HG03196 (cell line): ENCODE data around the gene NOCT.
A peak's percentile ranks its signal among the peaks of the same experiment; 100 is the strongest.
"Not testable (repeated sequence)": the region's sequence is repeated elsewhere in the genome, so short reads cannot be mapped to it uniquely, and the experiment has no call there.

Source experiments
- ATAC-seq: cut with Tn5 transposase; IDR thresholded peaks from one replicate; pipeline ENCODE4 v1.9.1; 2021; ENCODE audit not compliant: unreplicated experiment

The NOCT gene

DNA sequence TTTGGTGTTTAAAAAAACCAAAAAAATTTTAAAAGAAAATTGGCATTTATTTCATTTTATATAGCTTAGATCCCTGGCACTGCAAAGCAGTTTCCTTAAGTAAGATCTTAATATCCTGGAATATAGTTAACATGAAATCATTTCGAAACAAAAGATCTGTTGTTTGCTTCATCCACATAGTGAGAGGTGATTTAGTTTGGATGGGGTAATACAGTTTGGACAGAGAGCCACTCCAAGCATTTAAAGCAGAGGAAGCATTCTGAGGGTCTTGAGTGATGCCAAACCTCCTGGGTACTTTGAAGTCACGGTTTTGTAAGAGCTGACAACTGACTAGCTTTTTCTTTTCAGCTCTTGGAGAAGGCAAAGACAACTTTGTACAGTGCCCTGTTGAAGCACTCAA is 28.7 kb downstream of the NOCT start:
- ATAC-seq = no peak

DNA sequence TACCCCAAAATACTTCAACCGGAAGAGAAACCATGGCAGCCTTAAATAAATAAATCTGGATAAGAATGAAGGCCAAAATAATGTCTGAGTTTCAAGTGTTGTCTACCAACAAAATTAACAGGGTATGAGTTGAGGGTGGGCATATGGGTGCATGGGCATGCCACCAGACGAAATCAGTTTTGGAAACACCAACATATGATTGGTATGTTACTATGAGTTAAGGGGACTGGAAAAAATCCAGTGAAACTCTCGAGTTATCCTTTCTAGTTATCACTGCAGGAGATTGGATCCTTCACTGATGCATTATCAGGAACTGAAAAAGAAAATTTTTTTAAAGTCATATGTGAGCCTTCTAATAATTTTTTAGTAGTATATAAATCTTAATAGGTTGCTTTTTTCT is 32.4 kb downstream of the NOCT start:
- ATAC-seq = no peak

DNA sequence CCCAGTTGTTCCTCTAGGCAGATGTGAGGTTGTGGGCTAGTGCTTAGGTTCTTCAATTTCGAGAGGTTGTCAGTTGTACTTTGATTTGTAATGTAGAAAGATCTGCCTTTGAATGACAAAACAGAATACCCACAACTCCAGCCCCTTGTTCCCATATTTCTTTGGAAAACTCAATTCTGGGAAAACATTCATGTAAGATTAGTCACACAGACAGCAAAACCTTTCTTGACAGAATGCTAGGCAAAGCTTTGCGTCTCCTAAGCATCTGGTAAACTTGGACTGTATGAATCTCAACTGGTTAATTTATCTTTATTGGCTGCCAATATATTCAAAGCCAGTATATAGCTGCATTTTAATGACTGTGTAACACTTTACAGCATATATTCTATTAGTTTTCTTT is 34.9 kb downstream of the NOCT start:
- ATAC-seq = no peak

DNA sequence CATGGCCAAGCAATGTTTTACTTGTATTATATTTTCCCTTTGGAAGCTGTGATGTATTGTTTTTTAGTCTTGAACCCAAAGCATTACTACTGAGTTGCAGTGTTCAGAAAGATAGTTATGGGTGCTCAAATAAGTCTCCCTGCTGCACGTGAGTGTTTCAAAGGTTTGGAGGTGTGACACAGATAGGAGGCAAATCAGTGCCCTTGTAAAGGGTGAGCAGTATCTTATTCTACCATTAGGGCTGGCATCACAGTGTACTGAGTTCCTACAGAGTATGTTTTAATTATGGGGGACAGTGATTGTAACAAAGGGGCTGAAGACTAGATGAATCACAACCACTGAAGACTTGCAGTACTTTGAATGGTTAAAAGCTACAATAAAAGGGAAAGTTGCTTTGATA is 38.3 kb downstream of the NOCT start:
- ATAC-seq = no peak

DNA sequence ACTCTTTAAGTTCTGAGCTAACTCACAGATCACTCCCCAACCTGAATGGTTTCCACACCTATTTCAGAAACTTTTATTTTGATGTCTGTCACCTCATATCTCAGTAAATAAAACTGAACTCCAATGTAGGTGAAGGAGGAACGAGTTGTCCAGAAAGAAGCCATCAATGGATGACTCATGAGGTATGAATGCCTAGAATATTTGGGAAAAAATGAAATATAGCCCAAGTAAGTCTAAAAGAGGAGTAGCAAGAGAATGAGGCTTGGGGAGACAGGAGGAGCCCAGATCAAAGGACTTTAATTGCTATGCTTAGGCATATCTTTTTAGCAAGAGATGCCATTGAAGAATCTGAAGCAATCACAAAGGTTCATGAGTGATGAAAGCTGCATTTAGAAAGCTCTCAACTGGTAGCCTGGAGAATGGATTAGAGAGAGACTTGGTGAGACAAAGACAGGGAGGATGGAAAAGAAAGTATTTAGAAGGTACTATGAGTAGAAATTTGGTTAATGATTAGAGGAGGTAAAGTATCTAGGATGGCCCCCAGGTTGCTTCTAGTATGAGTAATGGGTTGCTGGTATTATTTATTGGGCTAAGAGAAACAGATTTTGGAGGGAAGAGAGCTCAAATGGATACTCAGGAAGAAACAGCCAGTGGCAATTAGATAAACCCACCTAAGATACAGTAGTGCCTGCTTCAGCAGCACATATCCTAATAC is 39.4 kb downstream of the NOCT start:
- ATAC-seq = no peak

DNA sequence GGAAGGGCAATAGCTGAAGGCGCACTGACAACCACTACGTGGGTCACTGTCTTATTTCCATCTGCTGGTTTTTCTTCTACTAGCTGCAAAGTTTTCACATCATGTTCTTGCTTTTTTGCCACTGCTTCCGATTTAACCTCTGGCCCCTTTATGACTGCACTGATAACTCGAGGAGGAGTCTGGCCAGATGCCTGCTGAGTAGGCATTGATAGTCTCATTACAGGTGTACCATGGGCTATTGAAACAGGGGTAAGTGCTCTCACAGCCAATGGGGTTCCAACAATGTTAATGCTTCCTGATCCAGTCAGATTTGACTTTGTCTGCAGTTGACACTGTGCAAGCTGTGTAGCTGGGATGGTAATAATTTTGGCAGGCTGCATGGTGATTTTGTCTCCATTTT is 43.4 kb downstream of the NOCT start:
- ATAC-seq = not testable (repeated sequence)

DNA sequence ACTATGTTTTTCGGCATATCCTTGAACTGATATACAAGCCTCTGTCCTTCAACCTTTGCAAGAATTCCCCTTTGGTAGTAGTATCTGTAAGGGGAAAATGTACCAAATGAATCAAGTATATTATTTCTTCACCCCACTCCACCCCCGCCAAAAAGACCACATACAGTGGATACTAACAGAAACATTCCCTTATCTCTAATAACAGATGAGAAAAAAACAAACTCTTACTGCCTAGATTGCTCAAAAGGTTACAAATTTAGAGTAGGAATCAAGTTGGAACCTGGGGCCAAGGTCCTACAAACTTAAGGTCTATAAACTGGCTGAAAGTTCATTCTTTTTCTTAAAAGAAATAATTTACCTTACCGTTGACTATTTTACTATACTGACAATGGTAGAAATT is 45.0 kb downstream of the NOCT start:
- no peak for ATAC-seq

DNA sequence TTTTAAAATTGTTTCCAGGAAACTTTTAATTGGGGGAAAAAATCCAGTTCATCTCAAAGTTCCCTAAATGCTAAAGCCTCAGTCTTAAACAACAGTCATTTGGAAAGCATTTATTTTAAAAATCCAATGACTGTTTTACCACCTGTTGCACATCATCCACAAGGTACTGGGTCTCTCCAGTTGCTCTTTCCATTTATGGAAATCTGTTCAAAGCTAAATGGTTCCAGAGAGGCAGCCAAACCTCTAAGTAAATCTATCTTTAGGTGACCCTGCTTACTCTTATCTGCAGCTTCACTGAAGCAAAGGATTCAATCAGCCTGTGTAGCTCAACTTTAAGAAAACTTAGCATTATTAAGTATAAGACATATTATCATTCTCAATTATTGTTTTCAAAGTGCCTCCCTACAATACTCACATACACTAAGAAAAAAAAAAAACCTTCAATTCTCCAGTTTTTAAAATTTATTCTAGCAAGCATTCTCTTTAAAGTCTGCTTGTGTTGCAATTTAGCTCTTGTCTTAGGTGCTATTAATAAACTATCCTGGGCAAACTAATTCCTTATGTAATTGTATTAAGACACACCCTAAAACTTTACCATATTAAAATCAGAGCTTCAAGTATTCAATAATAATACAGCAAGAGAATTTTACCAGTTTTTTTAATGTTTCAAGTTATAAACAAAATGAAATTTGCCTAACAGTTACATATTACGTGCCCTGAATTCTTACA is 60.6 kb downstream of the NOCT start:
- no peak for ATAC-seq

DNA sequence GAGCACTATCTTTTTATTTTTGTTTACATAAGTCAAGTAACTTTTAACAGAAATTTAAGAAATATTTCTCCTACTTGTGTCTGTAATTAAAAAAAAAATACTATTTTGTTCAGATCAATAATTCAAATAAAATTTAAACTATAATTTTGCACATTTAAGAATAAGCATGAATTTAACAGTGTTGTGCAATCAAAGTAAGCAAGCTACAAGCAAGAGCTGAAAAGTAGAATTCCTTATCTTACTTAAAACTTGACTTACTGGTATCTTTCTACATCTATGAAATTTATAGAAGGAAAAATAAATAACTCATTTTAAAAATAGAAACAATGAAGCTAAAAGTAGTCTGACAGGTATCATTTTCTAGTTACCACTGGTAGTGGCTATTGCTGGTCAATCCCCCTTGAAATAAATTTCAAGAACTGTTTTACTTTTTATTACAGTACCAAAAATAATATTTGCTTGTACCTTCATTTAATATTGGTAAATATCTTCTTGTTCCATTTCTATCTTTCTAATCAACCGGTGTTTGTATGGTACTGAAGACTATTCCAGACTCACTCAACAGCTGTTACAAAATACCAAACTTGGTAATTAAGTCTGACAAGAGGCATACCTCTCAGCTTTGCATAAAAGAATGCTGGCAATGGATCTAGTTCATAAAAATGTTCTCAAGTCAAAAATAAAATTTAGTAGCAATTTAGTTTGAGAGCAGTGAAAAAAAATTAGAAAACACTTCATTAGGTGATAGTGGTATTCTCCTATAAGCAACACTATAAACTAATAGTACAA is 62.2 kb downstream of the NOCT start:
- no peak for ATAC-seq

DNA sequence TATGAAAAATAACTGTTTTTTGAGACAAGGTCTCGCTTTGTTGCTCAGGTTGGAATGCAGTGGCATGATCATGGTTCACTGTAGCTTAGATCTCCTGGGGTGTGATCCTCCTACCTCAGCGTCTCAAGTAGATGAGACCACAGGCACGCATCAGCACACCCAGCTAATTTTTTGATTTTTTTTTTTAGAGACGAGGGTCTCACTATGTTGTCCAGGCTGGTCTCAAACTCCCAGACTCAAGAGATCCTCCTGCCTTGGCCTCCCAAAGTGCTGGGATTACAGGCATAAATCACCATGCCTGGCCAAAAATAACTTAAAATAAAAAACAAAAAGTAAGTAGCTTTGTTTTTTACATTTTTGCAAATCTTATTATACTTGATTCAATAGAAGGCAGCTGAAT is 63.3 kb downstream of the NOCT start:
- ATAC-seq = no peak

DNA sequence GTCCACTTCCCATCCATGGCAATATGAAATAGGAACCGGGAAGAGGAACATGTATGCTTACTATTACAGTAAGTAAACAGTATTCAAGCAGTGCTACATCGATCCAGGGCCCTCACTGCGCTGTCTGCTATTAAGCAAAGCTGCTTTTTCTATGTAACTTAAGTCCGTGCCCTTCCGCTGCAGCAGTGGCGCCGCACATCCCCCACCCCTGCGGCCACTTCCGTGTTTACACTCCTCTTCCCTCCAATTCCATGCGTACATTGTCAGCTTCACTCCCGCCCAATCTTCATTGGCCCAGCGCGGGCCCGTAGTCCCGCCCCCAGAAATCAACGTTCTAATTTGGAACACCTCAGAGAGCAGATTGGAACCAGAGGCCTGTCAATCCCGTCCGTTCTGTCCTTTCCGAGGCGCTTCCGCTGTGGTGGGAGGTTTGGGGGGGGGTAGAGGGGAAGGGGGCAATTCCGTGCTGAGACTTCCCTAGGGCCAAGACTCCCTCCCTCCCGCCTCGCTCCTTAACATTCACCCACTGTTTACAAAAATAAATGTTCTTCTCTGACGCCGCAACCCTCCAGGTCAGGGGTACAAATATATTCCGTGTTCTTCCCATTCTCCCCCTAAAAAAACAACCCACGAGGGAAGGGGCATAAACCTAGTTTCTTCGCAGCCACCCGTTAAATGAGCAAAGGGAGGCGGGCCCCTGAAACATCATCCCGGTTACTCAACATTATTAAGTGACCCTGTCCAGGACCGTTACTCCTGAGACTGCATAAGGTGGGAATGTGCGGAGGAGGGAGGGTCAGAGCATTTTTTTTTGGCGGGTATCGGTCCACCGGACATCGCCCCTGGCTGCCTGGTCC is 67.4 kb downstream of the NOCT start:
- ATAC-seq = peak; percentile 85

DNA sequence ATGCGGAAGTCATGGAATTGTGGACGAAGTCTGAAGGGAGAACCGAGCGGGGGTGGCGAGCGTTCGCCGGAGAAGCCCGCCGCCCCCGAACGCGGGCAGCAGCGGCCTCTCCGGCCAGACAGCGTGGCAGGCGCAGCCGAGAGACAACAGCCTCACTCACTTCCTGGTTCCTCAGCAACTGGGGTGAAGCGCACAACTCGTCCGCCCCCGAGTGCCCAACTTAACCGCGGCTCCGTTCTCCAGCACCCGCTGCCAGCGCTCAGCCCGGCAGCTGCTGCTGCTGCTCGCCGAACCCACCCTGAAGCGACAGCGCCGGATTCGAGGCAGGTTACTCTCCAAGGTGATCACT is 68.0 kb downstream of the NOCT start:
- peak; percentile 30 for ATAC-seq

DNA sequence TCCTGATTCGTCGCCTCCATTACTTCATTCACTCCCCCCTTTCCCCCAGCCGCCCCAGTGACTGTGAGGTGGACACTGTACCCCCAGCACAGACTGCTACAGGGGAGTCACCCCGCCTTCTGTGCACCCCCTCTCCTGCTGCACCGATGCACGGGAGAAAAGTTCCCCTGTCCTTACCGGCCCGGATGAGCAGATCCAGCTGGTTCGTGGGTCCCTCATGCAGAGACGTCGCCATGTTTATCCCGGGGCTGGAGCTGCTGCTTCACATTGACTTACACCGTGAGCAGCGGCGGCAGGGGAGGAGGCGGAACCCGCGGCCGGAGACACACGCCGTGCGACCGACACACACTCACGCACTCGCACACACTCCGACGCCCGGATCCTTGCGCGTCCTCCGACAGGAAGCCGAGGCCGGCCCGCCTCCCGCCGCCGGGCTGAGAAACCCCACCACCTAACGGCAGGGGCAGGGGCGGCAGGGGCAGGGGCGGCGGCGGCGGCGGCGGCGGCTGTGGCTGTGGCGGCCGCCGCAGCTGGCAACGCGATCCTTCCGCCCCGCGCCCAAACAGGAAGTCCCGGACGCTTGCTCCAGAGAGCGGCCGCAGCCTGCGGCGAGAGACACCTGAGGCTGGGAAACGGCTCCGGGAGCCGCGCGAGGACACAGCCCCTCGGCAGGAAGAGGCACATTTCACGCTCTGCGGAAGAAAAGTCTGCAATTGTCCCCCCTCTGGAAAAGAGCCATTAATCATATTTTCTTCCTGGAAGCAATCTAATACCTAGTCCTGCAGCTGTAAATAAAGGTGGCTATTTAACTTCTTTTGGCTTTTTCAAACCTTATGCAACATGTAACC is 68.6 kb downstream of the NOCT start:
- peak; percentile 55 for ATAC-seq

DNA sequence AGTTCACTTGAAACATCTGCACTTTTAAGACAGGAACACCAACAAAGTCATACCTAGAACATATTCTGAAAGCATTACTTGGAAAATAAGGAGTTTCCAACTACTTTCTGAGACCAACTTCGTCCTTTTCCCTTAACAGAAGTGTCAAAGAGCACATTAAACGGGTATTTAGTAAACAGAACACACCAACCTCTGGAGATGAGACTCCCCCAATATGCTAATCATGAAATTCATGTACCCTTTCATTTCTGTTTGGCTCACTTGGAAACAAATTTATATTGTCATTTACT is 69.2 kb downstream of the NOCT start:
- no peak for ATAC-seq

DNA sequence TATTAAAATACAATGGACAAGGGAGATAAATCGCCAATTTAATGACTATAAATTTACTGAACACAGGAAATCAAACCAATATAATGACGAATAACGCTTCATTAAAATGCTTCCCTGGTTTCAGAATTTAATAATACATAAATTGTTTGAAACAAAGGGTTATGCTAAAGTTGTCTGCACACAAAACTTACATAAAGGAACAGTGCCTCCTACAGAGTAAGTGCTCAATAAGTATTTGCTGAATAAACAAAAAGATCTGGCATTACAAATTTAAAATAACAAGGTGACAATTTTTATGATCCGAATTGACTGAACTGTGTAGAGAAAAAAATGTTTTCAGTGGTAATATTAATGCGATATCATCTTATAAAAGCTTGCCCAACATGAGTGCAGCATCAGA is 69.6 kb downstream of the NOCT start:
- no peak for ATAC-seq

DNA sequence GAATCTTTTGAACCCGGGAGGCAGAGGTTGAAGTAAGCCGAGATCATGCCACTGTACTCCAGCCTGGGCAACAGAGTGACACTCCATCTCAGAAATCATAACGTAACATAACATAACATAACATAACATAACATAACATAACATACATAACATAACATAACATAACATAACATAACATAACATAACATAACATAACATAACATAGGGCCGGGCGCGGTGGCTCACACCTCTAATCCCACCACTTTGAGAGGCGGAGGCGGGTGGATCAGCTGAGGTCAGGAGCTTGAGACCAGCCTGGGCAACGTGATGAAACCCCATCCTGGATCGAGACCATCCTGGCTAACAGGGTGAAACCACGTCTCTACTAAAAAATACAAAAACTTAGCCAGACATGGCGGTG is 76.7 kb downstream of the NOCT start:
- ATAC-seq = no peak
